Keratinocyte (primary cell): Measurements from ENCODE around the gene LRPPRC.

Experiments used
- CTCF ChIP-seq, 3 experiments: IDR thresholded peaks in 1 of 3; conservative IDR thresholded peaks in 1 of 3; optimal IDR thresholded peaks in 1 of 3; 2 replicates in 2 of 3; 3 replicates in 1 of 3; pipeline versions ENCODE3 to v1.5.1; 2011; ENCODE audit warnings: low read length in 3 of 3, mild to moderate bottlenecking in 3 of 3, moderate library complexity in 2 of 3, control low read depth in 1 of 3, inconsistent platforms in 1 of 3; ENCODE audit not compliant: insufficient read depth in 2 of 3; ENCODE audit errors: extremely low read depth in 1 of 3
- EZH2 ChIP-seq: IDR thresholded peaks from one replicate; pipeline ENCODE4 v1.6.1; 2012; ENCODE audit warnings: inconsistent platforms, mild to moderate bottlenecking, low read length, moderate library complexity

GRCh38 chr2:43898838-43899346 is 96.9 kb downstream of the LRPPRC start:
- TF ChIP-seq CTCF (optimal IDR thresholded peaks at IDR 0.05 in 1 of 3, IDR thresholded peaks at IDR 0.05 in 1 of 3, conservative IDR thresholded peaks at IDR 0.05 in 1 of 3; ENCODE audit: extremely low read depth in 1 of 3, insufficient read depth in 2 of 3, low read length in 3 of 3) (no peak), EZH2 (no peak)
